Right renal cortex interstitium (tissue), 3 donors: Measurements from ENCODE around the gene PFN4. TPM values are rescaled to one million over a fixed set of nuclear protein-coding genes. Genes with fewer than 3 reads are reported as not detected.
A peak's percentile ranks its signal among the peaks of the same experiment; 100 is the strongest.
"Not testable (repeated sequence)": the region's sequence is repeated elsewhere in the genome, so short reads cannot be mapped to it uniquely, and the experiment has no call there.

ENCODE experiments used
- DNase-seq, 3 donors: peaks; one replicate each; pipeline ENCODE4 v3.0.0-alpha.2; 2013; ENCODE audit warnings: low read depth in 3 of 3, low spot score in 2 of 3
- polyA plus RNA-seq, 3 donors: library from polyadenylated mRNA; unstranded; fragments of 120-200 nt; gene quantifications; one replicate each; pipeline ENCODE4 v1.2.1, GENCODE V29; 2013; ENCODE audit not compliant: insufficient read length in 3 of 3

The PFN4 gene
- polyA plus RNA-seq, 3 donors: 1.6 to 2.5 (median 1.7) TPM

DNA sequence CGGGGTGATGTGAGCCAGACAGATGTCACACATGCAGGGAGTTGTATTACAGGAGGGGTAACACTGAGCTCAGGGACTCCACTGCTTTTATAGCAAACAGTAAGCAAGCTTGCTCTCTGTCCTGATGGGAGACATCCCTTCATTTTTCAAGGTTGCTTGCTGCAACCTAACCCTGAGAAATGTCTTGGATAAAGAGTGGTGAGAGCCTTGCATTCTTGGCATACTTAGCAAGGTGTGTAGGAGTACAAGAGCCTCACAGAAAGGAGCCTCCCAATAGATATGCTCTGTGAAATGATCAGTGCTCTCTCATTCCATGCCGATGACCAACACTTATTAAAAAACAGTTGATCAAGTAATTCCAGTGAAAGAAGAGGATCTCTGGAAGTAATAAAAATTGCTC, 8.1 kb downstream of the PFN4 start:
- DNase-seq: no peak

DNA sequence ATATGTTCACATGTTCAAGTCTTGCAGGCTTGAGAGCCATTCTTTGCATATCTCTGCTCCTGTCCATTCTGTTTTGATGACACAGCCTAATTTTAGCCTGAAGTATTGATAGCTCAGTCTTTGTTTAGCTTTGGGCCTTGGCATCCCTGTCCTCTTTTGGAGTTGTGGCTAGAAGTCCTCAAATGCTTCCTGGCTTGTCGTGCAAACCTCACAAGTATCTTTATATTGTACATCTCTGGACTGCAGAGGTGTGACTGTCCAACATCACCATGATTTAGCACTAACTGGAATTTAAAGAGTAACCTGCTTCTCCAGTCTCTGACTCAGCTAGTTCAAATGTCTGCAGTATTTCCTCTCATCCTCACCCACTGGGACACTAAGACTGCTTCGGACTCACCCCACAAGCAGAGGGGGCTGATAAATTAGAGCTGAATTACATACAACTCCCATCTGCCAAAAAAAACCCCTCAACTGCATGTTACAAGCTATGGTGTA, 11.7 kb downstream of the PFN4 start:
- DNase-seq: no peak

DNA sequence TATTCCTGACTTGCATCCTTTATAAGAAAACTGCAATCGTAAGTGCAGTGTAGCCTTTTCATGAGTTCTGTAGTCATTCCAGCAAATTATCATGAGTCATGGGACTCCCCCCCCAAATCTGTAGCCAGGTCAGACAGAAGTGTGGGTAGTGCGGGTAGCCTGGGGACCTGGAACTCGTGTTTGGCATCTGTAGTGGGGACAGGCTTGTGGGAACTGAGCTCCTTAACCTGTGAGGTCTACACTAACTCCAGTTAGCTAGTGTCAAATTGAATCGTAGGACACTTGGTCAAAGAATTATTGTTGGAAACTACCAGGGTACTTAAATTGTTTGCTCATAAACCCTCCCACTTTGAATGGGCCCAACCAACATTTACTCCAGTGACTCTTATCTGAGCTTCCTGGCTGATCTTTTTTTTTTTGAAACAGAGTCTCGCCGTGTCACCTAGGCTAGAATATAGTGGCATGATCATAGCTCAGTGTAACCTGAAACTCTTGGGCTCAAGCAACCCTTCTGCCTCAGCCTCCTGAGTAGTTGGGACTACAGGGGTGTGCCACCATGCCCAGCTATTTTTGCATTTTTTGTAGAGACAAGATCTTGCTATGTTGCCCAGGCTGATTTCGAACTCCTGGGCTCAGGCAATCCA, 12.4 kb downstream of the PFN4 start:
- no peak for DNase-seq

DNA sequence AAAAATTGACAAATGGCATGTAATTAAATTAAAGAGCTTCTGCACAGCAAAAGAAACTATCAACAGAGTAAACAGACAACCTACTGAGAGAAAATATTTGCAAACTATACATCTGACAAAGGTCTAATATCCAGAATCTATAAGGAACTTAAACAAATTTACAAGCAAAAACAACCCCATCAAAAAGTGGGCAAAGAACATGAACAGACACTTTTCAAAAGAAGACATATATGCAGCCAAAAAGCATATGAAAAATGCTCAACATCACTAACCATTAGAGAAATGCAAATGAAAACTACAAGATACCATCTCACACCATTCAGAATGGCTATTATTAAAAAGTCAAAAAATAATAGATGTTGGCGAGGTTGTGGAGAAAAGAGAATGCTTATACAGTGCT, 13.7 kb downstream of the PFN4 start:
- DNase-seq: not testable (repeated sequence)

DNA sequence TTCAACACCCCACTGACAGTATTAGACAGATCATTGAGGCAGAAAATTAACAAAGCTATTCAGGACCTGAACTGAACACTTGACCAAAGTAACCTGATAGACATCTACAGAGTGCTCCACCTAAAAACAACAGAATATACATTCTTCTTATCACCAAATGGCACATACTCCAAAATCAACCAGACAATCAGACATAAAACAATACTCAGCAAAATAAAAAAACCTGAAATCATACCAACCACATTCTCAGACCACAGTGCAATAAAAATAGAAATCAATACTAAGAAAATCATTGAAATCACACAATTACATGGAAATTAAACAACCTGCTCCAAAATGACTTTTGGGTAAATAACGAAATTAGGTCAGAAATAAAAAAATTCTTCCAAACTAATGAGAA, 15.8 kb downstream of the PFN4 start:
- DNase-seq: no peak

DNA sequence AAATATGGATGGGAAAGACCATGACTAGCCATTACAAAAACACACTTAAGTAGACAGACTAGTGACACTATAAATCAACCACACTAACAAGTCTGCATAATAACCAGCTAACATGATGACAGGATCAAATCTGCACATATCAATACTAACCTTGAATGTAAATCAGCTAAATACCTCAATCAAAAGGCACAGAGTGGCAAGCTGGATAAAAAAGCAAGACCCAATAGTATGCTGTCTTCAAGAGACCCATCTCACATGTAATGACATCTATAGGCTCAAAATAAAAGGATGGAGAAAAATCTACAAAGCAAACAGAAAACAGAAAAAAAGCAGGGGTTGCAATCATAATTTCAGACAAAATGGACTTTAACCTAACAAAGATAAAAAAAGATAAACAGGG, 16.3 kb downstream of the PFN4 start:
- no peak for DNase-seq

DNA sequence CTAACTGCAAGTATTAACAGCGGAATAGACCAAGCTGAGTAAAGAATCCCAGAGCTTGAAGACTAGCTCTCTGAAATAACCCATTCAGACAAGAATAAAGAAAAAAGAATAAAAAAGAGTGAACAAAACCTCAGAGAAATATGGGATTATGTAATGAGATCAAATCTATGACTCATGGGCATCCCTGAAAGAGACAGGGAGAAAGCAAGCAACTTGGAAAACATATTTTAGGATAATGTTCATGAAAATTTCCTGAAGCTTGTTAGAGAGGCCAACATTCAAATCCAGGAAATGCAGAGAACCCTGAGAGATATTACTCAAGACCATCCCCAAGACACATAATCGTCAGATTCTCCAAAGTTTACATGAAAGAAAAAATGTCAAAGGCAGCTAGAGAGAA, 17.3 kb downstream of the PFN4 start:
- DNase-seq: no peak

DNA sequence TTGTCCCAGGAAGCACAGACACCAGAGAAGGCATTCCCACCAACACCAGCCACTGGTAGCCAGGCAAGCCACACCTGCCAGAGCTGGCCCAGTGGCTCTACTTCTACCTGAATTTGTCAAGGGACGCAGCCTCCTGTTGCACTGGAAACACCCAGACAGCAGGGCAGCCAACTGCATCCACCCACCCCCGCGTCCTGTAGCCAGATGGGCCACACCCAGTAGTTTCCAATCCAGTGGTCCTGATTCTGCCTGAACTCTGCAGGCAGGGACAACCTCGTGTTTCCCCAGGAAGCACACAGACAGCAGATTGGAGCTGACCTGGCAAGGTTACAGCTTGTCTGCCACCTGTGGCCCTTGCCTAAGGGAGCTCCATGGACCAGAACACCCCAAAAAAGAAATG, 18.2 kb downstream of the PFN4 start:
- no peak for DNase-seq

DNA sequence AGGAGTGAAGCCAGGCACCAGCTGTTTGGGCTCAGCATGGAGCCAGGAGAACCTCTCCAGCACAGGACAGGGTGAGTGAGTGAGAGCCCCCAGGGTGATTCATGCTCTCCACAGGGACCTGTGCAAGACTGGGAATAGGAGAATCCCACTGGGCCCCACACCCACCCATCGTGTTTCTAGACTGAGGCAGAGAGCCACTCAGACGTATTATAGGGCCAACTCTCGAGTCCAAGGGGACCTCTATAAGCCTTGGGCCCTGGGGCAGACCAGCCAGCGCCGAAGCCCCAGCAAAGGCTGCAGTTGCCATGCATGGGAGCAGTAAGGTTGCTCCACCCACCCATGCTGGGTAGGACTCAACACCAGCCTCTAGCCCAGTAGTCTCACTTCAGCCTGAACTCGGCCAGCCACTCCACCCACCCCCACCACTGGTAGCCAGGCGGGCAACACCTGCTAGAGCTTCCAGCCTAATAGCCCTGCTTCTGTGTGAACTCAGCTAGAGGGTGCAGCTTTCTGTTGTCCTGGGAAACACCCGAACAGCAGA, 19.0 kb downstream of the PFN4 start:
- no peak for DNase-seq

DNA sequence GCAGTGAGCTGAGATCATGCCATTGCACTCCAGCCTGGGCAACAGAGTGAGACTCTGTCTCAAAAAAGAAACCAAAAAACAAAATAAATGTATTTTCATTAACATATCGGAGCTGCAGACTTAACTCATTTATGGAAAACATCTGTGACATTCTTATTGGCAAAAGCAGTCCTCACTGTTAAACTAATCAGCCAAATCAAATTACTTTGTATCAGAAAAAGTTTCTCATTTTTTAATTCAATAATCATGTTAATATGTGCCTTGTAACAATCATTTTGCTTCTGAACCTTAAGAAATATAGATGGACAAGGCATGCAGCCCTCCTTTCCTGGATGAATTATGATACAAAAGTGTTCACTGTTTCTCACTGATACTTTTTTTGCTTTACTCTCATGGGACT, 20.5 kb downstream of the PFN4 start:
- no peak for DNase-seq

DNA sequence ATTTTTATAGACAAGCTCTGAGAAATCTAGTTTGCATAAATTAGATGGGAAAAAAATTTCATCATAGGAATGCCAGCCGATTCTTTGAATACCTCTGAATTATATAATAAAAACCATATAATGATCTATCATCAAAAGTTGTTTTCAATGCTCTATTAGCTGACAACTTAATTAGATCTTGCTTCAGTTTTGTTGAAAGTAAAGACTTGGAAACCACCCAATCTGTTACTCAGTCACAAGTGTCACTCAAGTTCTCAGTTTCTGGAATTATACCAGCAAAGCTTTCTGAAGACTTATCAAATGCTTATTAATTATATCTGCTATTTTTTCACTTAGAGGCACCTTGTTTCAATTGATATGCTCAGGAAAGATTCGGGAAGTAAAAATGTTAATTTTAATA, 21.1 kb downstream of the PFN4 start:
- no peak for DNase-seq

DNA sequence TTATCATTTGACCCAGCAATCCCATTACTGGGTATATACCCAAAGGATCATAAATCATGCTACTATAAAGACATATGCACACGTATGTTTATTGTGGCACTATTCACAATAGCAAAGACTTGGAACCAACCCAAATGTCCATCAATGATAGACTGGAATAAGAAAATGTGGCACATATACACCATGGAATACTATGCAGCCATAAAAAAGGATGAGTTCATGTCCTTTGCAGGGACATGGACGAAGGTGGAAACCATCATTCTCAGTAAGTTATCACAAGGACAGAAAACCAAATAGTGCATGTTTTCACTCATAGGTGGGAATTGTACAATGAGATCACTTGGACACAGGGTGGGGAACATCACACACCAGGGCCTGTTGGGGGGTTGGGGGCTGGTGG, 22.4 kb downstream of the PFN4 start:
- DNase-seq: not testable (repeated sequence)

DNA sequence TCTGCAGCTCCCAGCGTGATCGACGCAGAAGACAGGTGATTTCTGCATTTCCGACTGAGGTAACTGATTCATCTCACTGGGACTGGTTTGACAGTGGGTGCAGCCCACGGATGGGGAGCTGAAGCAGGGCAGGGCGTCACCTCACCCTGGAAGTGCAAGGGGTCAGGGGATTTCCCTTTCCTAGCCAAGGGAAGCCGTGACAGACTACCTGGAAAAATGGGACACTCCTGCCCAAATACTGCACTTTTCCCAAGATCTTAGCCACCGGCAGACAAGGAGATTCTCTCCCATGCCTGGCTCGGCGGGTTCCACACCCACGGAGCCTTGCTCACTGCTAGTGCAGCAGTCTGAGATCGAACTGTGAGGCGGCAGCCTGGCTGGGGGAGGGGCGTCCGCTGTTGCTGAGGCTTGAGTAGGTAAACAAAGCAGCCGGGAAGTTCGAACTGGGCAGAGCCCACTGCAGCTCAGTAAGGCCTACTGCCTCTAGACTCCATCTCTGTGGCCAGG, 27.9 kb downstream of the PFN4 start:
- not testable (repeated sequence) for DNase-seq

DNA sequence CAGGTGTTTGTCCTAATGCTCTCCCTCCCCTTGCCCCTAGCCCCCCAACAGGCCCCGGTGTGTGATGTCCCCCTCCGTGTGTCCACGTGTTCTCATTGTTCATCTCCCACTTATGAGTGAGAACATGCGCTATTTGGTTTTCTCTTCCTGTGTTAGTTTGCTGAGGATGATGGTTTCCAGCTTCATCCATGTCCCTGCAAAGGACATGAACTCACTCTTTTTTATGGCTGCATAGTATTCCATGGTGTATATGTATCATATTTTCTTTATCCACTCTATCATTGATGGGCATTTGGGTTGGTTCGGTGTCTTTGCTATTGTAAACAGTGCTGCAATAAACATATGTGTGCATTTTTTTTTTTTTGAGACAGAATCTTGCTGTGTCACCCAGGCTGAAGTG, 29.9 kb downstream of the PFN4 start:
- DNase-seq: not testable (repeated sequence)

DNA sequence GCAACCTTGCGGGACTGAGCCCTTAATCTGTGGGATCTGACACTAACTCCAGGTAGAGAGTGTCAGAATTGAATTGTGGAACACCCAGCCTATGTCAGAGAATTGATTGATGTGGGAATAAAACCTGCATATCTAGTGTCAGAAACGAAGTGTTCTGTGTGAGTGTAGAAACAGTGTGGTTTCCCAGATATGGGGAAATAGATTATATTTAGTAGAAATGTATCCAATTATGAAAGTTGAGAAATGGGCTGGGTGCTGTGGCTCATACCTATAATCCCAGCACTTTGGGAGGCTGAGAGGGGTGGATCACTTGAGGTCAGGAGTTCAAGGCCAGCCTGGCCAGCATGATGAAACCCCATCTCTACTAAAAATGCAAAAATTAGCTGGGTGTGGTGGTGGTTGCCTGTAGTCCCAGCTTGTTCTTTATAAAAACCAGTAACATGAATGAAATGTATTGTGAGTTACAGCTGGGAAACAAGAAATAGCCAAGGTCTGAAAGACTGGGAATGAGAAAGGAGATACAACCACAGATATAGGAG, 34.2 kb downstream of the PFN4 start:
- no peak for DNase-seq

DNA sequence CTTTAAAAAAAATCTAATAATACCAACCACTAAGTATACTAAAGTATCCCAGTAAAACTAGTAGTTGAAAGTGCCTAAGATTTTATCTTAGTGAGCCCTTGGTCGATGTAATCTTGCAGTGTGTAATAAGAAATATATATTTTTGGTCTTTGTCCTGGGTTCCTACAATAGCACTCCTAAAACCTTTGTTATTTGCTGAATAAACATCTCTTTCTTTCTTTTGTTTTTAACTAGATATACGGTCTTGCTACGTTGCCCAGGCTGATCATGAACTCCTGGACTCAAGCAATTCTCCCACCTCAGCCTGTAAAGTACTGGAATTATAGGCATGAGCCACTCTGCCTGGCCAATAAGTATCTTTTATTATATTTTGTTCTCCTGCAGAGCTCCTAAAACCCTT, 36.1 kb downstream of the PFN4 start:
- DNase-seq: no peak

DNA sequence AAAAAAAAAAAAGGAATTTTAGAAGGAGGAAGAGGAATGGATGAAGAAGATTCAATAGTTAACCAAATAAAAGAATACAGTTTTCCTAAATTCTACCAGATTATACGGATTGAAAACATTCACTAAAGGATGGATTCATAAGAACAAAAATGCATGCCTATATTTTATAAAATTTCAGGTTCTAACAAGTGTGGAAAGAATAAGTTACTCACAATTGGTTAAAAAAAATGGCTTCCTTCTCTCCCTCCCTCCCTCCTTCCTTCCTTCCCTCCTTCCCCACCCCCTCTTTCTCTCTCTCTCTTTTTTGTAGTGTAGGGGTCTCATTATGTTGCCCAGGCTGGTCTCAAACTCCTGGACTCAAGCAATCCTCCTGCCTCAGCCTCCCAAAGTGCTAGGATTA, 36.9 kb downstream of the PFN4 start:
- DNase-seq: no peak

DNA sequence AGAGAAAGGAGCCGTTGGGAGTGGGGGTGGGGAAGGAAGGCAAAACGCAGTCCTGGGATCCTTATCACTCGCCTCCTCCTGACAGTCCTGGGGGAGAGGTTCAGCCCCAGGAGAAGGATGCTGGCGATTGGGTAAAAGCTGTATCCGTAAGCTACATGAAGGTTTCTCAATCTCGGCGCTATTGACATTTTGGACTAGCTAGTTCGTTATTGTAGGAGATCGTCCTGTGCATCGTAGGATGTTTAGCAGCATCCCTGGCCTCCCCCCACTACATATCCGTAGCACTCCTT, 38.0 kb downstream of the PFN4 start:
- DNase-seq: no peak

DNA sequence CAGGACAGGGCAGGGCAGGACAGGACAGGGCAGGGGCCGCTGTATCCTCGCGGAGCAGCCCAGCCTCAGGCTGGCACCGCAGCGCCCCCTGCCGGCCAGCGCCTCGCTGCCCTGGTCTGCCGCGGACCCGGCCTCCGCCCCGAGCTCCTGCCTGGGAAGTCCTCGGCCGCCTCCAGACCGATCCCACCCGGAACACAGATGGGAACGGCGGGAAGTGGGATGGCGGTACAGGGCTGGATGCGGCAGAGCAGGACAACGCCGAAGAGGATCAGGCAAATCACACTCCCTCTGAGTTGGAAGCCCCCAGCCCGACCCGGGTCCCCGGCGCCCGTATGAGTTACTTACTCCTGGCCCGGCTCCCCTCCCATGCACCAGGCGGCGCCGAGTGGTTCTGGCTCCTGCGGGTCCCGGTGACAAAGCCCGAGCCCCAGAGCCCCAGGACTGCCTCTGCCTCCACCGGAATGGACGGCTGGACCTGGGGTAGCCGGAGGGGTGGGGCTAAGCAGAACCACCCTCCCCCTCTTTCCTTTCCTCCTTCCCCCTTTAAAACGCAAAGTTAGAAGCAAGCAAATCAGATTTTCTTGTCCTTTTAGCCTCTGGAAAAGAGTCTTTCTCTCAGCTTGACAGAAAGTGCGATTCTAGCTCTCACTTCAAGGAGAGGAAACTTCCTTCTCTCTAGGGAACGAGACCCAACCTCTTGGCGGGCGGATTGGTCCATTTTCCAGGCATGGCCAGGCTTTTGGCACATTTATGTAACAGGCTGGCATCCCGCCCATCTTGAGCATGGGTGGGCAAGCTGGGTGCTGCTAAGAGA, 38.5 kb downstream of the PFN4 start, which contains the start of gene TP53I3:
TSS of gene TP53I3 (minus strand) at position 449 of the 814 bp plus-strand sequence. CDS start 508 bp downstream, outside the sequence.
- DNase-seq: peak; percentile 82 to 86 (median 83)

DNA sequence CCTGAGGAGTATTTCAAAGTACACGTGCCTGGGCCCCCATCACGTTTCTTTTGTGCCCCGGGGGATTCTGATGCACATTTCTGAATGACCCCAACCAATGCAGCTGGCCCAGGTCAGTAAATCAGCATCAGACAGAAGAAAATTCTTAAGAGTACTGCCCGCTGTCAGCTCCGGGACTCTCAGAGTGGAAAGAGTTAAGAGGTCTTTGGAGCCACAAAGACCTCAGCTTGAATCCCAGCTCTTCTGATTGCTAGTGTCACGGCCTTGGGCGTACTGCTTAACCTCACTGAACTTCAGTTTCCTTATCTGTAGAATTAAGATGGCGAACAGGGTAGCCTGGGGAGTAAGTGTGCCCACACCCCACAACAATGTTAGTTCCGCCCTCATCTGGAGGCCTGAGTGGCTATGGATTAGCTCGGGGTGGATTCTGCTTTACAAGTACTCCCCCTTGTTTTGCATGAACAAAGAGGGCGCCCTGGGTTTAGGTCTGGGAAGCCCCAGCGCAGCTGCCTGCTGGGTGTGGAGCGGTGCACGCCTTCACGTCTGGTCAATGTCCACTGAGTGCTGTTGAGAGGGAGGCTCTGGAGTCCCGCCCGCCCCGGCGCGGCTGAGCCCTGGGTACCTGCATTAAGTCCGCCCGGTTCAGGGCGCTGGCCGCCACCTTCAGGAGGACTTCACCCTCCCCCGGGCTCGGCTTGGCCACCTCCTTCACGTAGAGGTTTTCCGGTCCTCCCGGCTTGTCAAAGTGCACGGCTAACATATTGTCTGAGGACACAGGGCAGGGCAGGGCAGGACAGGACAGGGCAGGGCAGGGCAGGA, 39.4 kb downstream of the PFN4 start:
- peak; percentile 56 to 74 (median 65) for DNase-seq
